Effector memory CD8-positive, alpha-beta T cell (primary cell): ENCODE results near the gene OR7C2.
"Not testable (repeated sequence)": the region's sequence is repeated elsewhere in the genome, so short reads cannot be mapped to it uniquely, and the experiment has no call there.

Experiments
- ATAC-seq: fragments of 150-1000 bp; cut with Tn5 transposase; replicated peaks from 2 replicates; pipeline ENCODE4 v1.10.0; 2021; ENCODE audit warnings: mild to moderate bottlenecking, moderate library complexity
- DNase-seq, 3 experiments: peaks; one replicate each; pipeline ENCODE4 v3.0.0; 2021
- H3K27ac Mint-ChIP-seq, 2 donors: one replicate each; pipeline ENCODE4 v1.8.0; 2022; ENCODE audit warnings: mild to moderate bottlenecking in 2 of 2, mixed read lengths in 2 of 2, moderate library complexity in 2 of 2
- H3K27me3 Mint-ChIP-seq, 2 donors: one replicate each; pipeline ENCODE4 v1.8.0; 2022; ENCODE audit warnings: mixed read lengths in 2 of 2
- H3K36me3 Mint-ChIP-seq: one replicate; pipeline ENCODE4 v1.8.0; 2022; ENCODE audit warnings: mild to moderate bottlenecking, moderate library complexity, mixed read lengths; ENCODE audit not compliant: insufficient read depth
- H3K4me1 Mint-ChIP-seq, 2 donors: one replicate each; pipeline ENCODE4 v1.8.0; 2022; ENCODE audit warnings: low read depth in 2 of 2, mixed read lengths in 2 of 2
- H3K4me3 Mint-ChIP-seq, 2 donors: one replicate each; pipeline ENCODE4 v1.8.0; 2022; ENCODE audit warnings: mild to moderate bottlenecking in 2 of 2, mixed read lengths in 2 of 2, moderate library complexity in 2 of 2
- H3K9me3 Mint-ChIP-seq, 2 donors: one replicate each; pipeline ENCODE4 v1.8.0; 2022; ENCODE audit warnings: mixed read lengths in 2 of 2
- total RNA-seq, 9 experiments: gene quantifications; one replicate each; lab custom pipeline; 2026; lab: John Stamatoyannopoulos, UW

OR7C2 gene
- total RNA-seq = 0 reads per million in 9 experiments

DNA sequence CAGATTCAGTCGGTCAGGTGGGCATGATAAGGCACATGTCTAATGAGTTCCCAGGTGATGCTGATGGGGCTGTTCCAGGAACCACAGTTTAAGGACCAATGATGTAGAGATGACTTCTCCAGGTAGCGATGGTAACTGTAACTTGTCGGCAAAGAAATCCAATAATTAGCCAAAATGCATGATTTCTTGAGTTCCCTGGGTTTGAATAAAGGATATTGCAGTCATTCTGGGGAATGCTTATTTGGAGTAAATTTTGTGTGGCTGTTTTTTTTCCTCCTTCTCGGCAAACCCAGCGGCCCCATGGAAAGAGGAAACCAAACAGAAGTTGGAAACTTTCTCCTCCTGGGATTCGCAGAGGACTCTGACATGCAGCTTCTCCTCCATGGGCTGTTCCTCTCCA, at the start of gene OR7C2:
Gene OR7C2 (plus strand): TSS at position 301 of the 400 bp plus-strand sequence. CDS start 0 bp downstream, at position 301.
- ATAC-seq (no peak), DNase-seq (no peak)
- Mint-ChIP-seq H3K27me3 (peaks cover 11 to 22% of the 10 kb centered on the region in 2 donors), H3K4me3 (no peak within 1 kb of the TSS), H3K27ac (no peak within 1 kb of the TSS), H3K4me1 (no peaks in the 10 kb centered on the region), H3K9me3 (no peaks in the 10 kb centered on the region), H3K36me3 (no peaks in the 10 kb centered on the region)

DNA sequence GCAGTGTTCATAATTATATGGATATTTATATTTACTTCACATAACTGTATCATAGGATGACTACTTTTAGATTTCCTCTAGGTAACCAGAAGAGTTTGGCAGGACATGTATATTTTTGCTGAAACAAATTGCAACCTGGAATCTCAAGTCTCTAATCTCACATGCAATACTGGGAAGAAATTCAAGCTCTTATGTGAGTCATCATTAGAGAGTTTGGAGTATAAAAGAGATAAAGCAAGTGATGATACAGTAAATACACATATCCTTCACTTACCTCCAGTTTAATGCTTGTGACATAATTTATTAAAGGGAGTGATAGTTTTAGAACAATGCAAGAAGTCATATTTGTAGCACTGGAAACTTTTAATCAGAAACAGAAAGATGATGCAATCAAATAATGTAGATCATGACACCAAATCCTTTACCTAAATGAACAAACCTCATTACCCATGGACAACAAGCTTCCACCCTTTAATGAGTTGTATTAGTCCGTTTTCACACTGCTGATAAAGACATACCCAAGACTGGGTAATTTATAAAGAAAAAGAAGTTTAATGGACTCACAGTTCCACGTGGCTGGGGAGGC, 39.5 kb upstream of the OR7C2 start:
- no peaks in the 10 kb centered on the region for H3K9me3 Mint-ChIP-seq
- H3K4me3 Mint-ChIP-seq = no peak overlapping the region
- no peak overlapping the region for H3K27ac Mint-ChIP-seq
- H3K36me3 Mint-ChIP-seq = peaks cover 3% of the 10 kb centered on the region
- no peaks in the 10 kb centered on the region for H3K4me1 Mint-ChIP-seq
- no peak for ATAC-seq
- H3K27me3 Mint-ChIP-seq = peaks cover 52 to 79% of the 10 kb centered on the region in 2 donors
- no peak for DNase-seq

DNA sequence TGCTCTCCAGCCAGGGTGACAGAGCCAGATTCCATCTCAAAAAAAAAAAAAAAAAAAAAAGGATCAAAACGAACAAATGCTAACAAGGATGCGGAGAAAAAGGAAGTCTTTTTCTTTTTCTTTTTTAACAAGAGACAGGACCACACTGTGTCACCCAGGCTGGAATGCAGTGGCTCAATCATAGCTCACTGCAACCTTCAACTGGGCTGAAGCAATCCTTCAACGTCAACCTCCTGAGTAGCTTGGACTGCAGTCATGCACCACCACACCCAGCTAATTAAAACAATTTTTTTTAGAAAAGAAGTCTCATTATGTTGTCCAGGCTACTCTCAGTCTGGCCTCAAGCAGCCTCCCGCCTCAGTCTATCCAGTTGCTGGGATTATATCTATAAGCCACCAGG, 34.6 kb upstream of the OR7C2 start:
- Mint-ChIP-seq H3K4me3 (no peak overlapping the region), H3K27ac (no peak overlapping the region), H3K4me1 (no peaks in the 10 kb centered on the region)

DNA sequence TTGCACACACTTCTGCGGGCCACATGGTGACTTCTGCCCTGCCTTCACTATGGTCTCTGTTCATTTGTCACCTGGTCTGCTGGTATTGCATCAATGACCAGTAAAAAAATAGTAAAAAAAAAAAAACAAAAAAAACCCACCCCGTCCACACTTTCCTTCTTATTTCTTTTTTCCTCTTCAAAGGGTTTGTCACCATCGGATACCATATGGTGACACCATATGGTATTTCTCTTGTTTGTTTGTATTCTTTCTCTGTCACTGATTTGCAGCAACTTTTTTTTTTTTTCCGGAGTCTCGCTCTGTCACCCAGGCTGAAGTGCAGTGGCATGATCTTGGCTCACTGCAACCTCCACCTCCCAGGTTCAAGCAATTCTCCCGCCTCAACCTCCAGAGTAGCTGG, 26.2 kb upstream of the OR7C2 start:
- Mint-ChIP-seq H3K36me3 (no peaks in the 10 kb centered on the region), H3K4me3 (no peak overlapping the region), H3K4me1 (no peaks in the 10 kb centered on the region), H3K27me3 (peaks cover 53 to 58% of the 10 kb centered on the region in 2 donors), H3K9me3 (peaks cover 0 to 5% of the 10 kb centered on the region in 2 donors), H3K27ac (no peak overlapping the region)
- ATAC-seq (no peak), DNase-seq (no peak)

More for the DNA sequence above, 34.6 kb upstream of the OR7C2 start:
- H3K27me3 Mint-ChIP-seq = peaks cover 28 to 47% of the 10 kb centered on the region in 2 donors
- no peaks in the 10 kb centered on the region for H3K9me3 Mint-ChIP-seq
- no peaks in the 10 kb centered on the region for H3K36me3 Mint-ChIP-seq
- ATAC-seq = no peak
- no peak for DNase-seq

DNA sequence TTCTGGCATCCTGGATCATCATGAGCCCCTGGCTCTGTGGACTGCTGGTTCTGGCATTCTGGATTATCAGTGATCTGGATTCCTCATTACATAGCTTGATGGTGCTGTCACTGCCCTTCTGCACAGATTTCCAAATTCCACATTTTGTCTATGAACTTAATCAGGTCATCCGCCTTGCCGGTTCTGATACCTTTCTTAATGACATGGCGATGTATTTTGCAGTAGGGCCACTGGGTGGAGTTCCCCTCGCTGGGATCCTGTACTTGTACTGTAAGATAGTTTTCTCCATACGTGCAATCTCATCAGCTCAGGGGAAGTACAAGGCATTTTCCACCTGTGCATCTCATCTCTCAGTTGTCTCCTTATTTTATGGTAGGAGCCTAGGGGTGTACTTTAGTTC, 24.4 kb upstream of the OR7C2 start:
- Mint-ChIP-seq H3K27ac (no peak overlapping the region), H3K9me3 (peaks cover 0 to 5% of the 10 kb centered on the region in 2 donors), H3K27me3 (peaks cover 53 to 68% of the 10 kb centered on the region in 2 donors), H3K4me1 (no peaks in the 10 kb centered on the region), H3K36me3 (no peaks in the 10 kb centered on the region), H3K4me3 (no peak overlapping the region)
- ATAC-seq (no peak), DNase-seq (no peak)

DNA sequence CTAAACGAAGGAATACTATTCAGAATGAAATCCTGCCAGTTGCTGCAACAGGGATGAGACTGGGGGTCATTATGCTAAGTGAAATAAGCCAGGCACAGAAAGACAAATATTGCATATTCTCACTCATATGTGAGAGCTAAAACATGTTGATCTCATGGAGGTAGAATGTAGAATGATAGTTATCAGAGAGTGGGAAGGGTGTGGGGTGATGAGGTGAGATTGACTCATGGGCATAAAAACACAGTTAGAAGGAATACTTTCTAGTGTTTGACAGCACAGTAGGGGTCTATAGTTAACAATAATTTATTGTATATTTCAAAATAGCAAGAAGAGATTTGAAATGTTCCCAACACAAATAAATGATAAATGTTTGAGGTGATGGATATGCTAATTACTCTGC, 7.8 kb upstream of the OR7C2 start:
- H3K27ac Mint-ChIP-seq = no peak overlapping the region
- no peaks in the 10 kb centered on the region for H3K4me1 Mint-ChIP-seq
- DNase-seq (no peak), ATAC-seq (no peak)
- H3K9me3 Mint-ChIP-seq = no peaks in the 10 kb centered on the region
- no peak overlapping the region for H3K4me3 Mint-ChIP-seq
- no peaks in the 10 kb centered on the region for H3K36me3 Mint-ChIP-seq
- peaks cover 20 to 31% of the 10 kb centered on the region in 2 donors for H3K27me3 Mint-ChIP-seq

DNA sequence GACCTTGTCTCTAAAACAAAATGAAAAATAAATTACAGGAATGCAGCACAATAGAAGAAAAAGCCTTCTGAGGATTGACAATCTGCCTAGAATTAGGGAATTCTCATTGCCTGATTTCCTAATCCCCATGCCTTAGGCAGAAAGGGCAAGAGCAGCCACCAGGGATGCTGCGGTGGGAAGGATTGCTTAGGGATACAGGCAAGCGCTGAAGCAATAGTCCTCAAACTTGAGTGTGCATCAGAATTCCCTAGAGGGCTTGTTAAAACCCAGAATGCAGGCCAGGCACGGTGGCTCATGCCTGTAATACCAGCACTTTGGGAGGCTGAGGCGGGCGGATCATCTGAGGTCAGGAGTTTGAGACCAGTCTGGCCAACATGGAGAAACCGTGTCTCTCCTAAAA, 1.0 kb upstream of the OR7C2 start:
- Mint-ChIP-seq H3K27me3 (peaks cover 11 to 16% of the 10 kb centered on the region in 2 donors), H3K4me3 (no peak overlapping the region), H3K27ac (no peak overlapping the region), H3K36me3 (no peaks in the 10 kb centered on the region), H3K9me3 (no peaks in the 10 kb centered on the region), H3K4me1 (no peaks in the 10 kb centered on the region)
- no peak for ATAC-seq
- no peak for DNase-seq

DNA sequence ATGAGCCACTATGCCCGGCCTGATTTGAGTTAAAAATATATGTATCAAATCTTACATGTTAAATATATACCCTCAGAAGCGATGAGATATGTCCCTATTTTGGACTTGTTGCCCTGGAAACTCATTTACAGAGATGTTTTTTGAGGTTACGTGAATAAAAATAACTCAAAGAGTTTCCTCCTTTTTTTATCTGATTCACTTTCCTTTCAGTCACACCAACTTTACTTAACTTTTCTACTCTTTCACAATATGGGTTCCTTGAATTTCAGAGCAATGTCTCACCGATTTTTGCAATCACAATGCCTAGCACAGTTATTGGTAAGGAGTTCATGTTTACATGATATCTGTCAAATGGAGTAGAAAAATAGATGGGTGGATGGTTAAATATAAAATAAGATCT, 2.3 kb downstream of the OR7C2 start:
- H3K9me3 Mint-ChIP-seq = no peaks in the 10 kb centered on the region
- peak overlapping the region in 1 of 2 donors; percentile 56 for H3K27ac Mint-ChIP-seq
- ATAC-seq (no peak), DNase-seq (no peak)
- H3K4me3 Mint-ChIP-seq = no peak overlapping the region
- H3K4me1 Mint-ChIP-seq = no peaks in the 10 kb centered on the region
- peaks cover 11 to 29% of the 10 kb centered on the region in 2 donors for H3K27me3 Mint-ChIP-seq
- no peaks in the 10 kb centered on the region for H3K36me3 Mint-ChIP-seq

DNA sequence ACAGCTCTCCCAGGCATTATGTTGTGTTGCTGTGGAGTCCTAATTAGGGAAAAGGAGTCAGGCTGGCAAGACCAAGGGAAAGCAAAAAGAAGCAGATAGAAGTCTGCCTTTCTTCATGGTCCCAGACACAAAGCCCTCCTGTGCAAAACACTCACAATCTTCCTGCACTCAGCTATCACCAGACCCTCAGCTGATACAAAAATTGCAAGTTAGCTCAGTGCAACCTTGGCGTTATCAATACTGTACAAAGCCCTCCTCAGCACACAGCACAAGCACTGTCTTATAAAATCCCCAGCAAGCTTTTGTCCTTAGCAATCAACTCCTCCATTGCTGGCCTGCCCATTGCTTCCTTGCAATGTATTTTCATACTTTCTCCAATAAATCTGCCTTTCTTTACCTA, 3.2 kb downstream of the OR7C2 start:
- Mint-ChIP-seq H3K4me1 (no peaks in the 10 kb centered on the region), H3K36me3 (no peaks in the 10 kb centered on the region), H3K27ac (no peak overlapping the region), H3K4me3 (no peak overlapping the region), H3K9me3 (no peaks in the 10 kb centered on the region), H3K27me3 (peaks cover 13 to 29% of the 10 kb centered on the region in 2 donors)
- no peak for DNase-seq
- no peak for ATAC-seq

DNA sequence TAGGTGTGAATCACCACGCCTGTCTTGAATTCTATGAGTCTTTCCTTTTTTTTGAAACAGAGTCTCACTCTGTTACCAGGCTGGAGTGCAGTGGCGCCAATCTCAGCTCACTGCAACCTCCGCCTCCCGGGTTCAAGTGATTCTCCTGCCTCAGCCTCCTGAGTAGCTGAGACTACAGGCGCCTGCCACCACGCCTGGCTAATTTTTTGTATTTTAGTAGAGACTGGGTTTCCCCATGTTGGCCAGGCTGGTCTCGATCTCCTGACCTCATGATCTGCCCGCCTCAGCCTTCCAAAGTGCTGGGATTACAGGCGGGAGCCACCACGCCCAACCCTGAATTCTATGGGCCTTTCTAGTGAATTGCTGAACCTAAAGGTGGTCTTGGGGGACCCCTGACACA, 8.1 kb downstream of the OR7C2 start:
- DNase-seq, H3K4me3 Mint-ChIP-seq, H3K4me1 Mint-ChIP-seq, H3K27ac Mint-ChIP-seq, H3K36me3 Mint-ChIP-seq, ATAC-seq, H3K9me3 Mint-ChIP-seq: not testable (repeated sequence)
- H3K27me3 Mint-ChIP-seq = peaks cover 31 to 33% of the 10 kb centered on the region in 2 donors

DNA sequence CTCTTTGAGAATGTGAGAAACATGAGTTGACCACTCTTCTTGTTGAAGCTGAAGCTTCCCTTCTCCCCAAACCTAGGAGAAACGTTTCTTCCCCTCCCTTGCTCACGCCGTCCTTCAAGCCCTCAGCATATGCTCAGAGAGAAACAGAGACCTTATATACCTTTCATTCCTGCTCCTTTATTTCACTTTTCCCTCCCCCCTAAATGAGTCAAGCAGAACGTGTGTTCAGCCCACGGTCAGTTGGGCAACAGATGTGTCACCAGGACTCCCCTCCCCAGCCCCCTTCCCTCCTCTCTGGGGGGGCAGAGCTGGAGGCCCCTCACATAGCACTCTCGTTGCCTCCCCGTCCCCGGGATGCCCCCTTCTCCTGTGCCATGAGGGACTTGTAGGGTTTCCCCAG, 8.6 kb downstream of the OR7C2 start:
- Mint-ChIP-seq H3K9me3 (no peaks in the 10 kb centered on the region), H3K36me3 (no peaks in the 10 kb centered on the region), H3K27ac (no peak overlapping the region), H3K27me3 (peaks cover 33 to 38% of the 10 kb centered on the region in 2 donors), H3K4me1 (no peaks in the 10 kb centered on the region), H3K4me3 (no peak overlapping the region)
- ATAC-seq (no peak), DNase-seq (no peak)

DNA sequence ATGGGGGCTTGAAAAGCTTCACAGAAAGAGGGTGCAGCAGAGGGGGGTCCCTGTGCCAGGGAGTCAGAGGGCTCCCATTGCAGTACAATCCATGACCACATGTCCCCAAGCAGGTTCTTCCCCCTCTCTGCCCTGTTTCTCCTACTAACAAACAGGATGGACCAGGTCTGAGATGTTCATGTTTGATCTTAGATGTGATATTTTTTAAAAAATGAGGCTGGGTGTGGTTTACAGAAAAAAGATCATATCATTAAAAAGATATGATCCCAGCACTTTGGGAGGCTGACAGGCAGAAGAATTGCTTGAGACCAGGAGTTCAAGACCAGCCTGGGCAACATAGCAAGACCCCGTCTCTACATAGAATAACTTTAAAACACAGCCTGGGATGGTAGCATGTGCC, 9.1 kb downstream of the OR7C2 start:
- Mint-ChIP-seq H3K4me3 (no peak overlapping the region), H3K27ac (no peak overlapping the region), H3K4me1 (no peaks in the 10 kb centered on the region), H3K9me3 (no peaks in the 10 kb centered on the region), H3K27me3 (peaks cover 37 to 41% of the 10 kb centered on the region in 2 donors), H3K36me3 (no peaks in the 10 kb centered on the region)
- no peak for ATAC-seq
- no peak for DNase-seq

DNA sequence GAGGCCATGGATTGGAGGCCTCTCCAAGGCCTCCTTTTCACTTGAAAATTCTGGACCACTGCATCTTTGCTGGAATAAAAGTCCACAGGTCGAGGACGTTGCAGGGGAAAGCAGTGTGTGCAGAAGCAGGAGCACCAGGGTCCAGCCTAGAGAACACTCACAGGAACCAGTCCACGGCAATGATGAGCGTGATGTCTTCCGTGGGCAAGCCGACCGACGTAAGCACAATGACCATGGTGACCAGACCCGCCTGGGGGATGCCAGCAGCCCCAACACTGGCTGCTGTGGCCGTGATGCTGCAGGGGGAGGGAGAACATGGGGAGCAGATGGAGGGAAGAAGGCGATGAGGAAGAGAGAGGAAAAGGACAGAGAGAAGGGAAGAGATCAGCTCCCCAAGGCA, 11.5 kb downstream of the OR7C2 start:
- no peaks in the 10 kb centered on the region for H3K4me1 Mint-ChIP-seq
- ATAC-seq (no peak), DNase-seq (no peak)
- peaks cover 35 to 58% of the 10 kb centered on the region in 2 donors for H3K27me3 Mint-ChIP-seq
- peaks cover 0 to 10% of the 10 kb centered on the region in 2 donors for H3K9me3 Mint-ChIP-seq
- no peak overlapping the region for H3K27ac Mint-ChIP-seq
- no peaks in the 10 kb centered on the region for H3K36me3 Mint-ChIP-seq
- no peak overlapping the region for H3K4me3 Mint-ChIP-seq

DNA sequence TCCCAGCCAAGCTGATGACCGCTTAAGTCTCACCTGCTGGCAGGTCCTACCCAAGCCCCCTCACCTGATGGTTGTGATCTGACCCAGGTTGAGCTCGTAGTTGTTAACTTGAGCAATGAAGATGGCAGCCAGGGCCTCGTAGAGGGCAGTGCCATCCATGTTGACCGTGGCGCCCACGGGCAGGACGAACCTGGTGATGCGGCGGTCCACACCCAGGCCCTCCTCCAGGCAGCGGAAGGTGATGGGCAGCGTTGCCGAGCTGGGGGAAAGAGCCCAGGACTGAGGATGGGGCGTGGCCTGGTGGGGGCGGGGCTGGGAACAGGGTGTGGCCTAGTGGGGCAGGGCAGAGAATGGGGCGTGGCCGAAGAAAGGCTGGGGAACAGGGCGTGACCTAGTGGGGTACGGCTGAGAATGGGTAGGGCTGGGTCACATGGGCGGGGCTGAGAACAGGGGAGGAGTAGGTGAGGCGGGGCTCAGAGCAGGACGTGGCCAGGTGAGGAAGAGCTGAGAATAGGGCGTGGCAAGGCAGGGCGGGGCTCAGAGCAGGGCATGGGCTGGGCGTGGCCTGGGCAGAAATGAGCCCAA, 12.9 kb downstream of the OR7C2 start:
- DNase-seq (no peak), ATAC-seq (no peak)
- H3K36me3 Mint-ChIP-seq = no peaks in the 10 kb centered on the region
- no peak overlapping the region for H3K4me3 Mint-ChIP-seq
- peaks cover 35 to 58% of the 10 kb centered on the region in 2 donors for H3K27me3 Mint-ChIP-seq
- no peak overlapping the region for H3K27ac Mint-ChIP-seq
- H3K4me1 Mint-ChIP-seq = no peaks in the 10 kb centered on the region
- peaks cover 0 to 10% of the 10 kb centered on the region in 2 donors for H3K9me3 Mint-ChIP-seq
